SK-N-MC (cell line): ENCODE data around the gene DNLZ.

Experiments
- DNase-seq: peaks from one replicate; pipeline ENCODE4 v3.0.0-alpha.2; 2011; ENCODE audit warnings: low read depth, low spot score
- H3K27ac ChIP-seq: fragments of 200-600 bp; sonication (generic); 2 replicates; pipeline ENCODE4 v1.5.1; 2016; ENCODE audit warnings: mixed run types
- H3K36me3 ChIP-seq: fragments of 200-600 bp; sonication (generic); 2 replicates; pipeline ENCODE4 v1.6.1; 2017; ENCODE audit warnings: antibody characterized with exemption, low read length, mixed read lengths; ENCODE audit not compliant: insufficient read depth
- H3K4me3 ChIP-seq: fragments of 200-600 bp; sonication (generic); 2 replicates; pipeline ENCODE4 v1.5.1; 2016
- H3K9ac ChIP-seq: fragments of 200-600 bp; sonication (generic); 2 replicates; pipeline ENCODE4 v1.8.0; 2017; ENCODE audit warnings: mixed run types, mixed read lengths; ENCODE audit not compliant: insufficient read length
- H3K9me3 ChIP-seq: fragments of 200-600 bp; sonication (generic); 2 replicates; pipeline ENCODE4 v1.6.1; 2017; ENCODE audit warnings: low read depth, mild to moderate bottlenecking, antibody characterized with exemption, low read length, moderate library complexity, mixed read lengths
- EZH2 ChIP-seq: fragments of 200-600 bp; sonication (generic); IDR thresholded peaks from one replicate; pipeline ENCODE4 v1.6.1; 2017; ENCODE audit warnings: antibody characterized with exemption
- FOXP2 ChIP-seq: optimal IDR thresholded peaks from 2 replicates; pipeline ENCODE3; 2011; ENCODE audit warnings: mild to moderate bottlenecking, moderate library complexity; ENCODE audit not compliant: insufficient read depth; ENCODE audit errors: extremely low read length, control extremely low read depth
- POLR2AphosphoS5 ChIP-seq: IDR thresholded peaks from 2 replicates; pipeline ENCODE4 v1.6.1; 2012; ENCODE audit warnings: mild to moderate bottlenecking, low read depth, low read length, borderline replicate concordance

Gene DNLZ

DNA sequence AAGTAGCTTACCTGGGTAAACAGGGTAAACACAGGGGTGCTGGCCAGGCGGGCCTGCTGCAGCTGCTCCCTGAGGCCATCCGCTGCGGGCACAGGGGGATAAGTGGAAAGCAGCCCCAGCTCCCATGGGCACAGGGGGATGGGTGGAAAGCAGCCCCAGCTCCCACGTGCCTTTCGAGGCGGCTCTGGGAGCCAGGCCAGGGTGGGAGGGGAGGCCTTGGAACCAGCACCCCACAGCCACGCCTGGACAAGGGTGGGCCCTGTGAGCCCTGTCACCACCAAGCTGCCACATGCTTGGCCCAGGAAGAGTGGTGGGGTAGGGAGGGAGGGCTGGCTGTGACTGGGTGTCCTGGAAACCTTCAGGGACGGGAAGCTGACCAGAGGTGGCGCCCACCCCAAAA lies 17.8 kb upstream of the DNLZ start:
- H3K9me3 ChIP-seq, result no peaks in the 10 kb centered on the region
- TF ChIP-seq POLR2AphosphoS5, result no peak
- TF ChIP-seq EZH2, result no peak
- TF ChIP-seq FOXP2, result no peak
- H3K9ac ChIP-seq, result no peak overlapping the region
- peaks cover 27% of the 10 kb centered on the region; the same call in 1 of the 2 replicates for H3K36me3 ChIP-seq
- H3K4me3 ChIP-seq, result no peak overlapping the region
- H3K27ac ChIP-seq, result no peak overlapping the region
- no peak for DNase-seq

DNA sequence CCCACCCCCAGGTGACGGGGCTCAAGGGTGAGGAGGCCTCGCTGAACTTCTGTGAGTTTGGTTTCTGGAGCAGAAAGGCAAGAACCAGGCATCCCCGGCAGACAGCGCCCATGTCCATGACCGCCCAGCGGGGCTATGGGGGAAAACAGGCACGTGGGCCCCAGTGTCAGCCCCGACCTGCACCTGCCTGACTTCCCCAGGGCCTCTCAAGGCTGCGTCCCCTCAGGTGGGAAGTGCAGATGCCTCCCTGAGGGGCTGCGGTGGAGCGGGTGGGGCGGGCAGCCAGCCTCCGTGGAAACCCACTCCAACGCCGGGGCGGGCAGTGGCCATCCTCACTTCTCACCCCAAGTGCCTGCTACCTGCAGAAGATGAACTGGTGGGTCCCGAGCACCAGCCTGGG lies 16.8 kb upstream of the DNLZ start:
- H3K9ac ChIP-seq, result no peak overlapping the region
- no peak overlapping the region for H3K4me3 ChIP-seq
- no peak for TF ChIP-seq FOXP2
- TF ChIP-seq POLR2AphosphoS5, result no peak
- TF ChIP-seq EZH2, result no peak
- H3K9me3 ChIP-seq, result no peaks in the 10 kb centered on the region
- H3K36me3 ChIP-seq, result peaks cover 22% of the 10 kb centered on the region; the same call in 1 of the 2 replicates
- no peak overlapping the region for H3K27ac ChIP-seq
- DNase-seq, result no peak

DNA sequence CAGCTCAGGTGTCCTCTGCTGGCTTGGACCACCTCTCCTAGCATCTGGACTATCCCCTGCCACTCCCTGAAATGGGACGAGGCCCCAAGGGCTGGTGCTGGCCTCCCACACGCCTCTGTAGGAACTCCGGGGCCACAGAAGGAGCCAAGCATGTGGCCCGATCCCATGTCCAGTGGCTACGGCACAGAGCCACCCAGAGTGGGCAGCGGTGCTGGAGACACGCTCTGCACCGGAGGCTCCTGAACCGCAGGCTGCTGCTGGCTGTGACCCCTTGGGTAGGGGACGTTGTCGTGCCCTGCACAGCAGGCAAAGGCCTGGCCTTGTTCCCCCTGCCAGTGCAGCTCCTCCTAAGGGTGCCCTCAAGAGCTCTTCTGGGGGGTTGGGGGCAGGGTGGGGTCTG lies 16.3 kb upstream of the DNLZ start:
- TF ChIP-seq POLR2AphosphoS5 (no peak), EZH2 (no peak), FOXP2 (no peak)
- Histone ChIP-seq H3K9ac (no peak overlapping the region), H3K27ac (no peak overlapping the region), H3K9me3 (no peaks in the 10 kb centered on the region), H3K4me3 (no peak overlapping the region), H3K36me3 (peaks cover 18% of the 10 kb centered on the region; the same call in 1 of the 2 replicates)
- no peak for DNase-seq

DNA sequence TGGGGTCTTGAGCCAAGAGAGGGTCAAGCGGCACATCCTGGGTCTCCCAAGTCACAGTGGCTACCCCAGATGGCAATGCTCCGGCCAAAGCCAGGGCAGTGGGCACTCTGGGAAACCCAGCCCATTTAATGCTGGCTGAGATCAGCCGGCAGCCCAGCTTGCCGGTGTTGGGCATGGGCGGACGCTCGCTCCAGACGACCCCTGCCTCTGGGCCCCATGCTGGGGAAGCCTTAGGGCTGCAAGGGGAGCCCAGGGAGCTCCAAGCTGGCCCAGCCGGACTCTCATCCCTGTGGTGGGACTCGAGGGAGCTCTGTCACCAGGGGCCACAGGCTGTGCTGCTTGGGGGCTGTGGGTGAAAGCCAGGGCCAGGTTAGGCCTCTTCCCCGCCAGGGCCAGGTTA lies 15.9 kb upstream of the DNLZ start:
- H3K9me3 ChIP-seq, result no peaks in the 10 kb centered on the region
- DNase-seq, result no peak
- H3K4me3 ChIP-seq, result no peak overlapping the region
- H3K9ac ChIP-seq, result no peak overlapping the region
- no peak for TF ChIP-seq EZH2
- no peak for TF ChIP-seq POLR2AphosphoS5
- TF ChIP-seq FOXP2, result no peak
- peaks cover 15% of the 10 kb centered on the region; the same call in 1 of the 2 replicates for H3K36me3 ChIP-seq
- no peak overlapping the region for H3K27ac ChIP-seq

DNA sequence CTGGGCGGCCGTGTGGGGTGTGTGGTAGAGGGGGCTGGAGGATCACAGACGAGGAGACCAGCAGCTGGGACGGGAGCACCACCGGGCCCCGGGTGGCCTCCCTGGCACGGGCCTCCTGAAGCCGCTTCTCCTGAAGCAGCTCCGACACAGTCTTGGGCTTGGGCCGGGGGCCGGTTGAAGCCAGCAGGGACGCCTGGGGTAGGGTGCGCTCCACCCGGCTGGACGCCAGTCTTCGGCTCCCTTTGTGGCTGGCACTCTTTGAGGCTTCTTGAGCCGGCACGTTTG lies 15.4 kb upstream of the DNLZ start:
- no peak for DNase-seq
- Histone ChIP-seq H3K36me3 (peaks cover 11% of the 10 kb centered on the region; the same call in 1 of the 2 replicates), H3K9me3 (no peaks in the 10 kb centered on the region), H3K4me3 (no peak overlapping the region), H3K27ac (no peak overlapping the region), H3K9ac (no peak overlapping the region)
- TF ChIP-seq FOXP2 (no peak), EZH2 (no peak), POLR2AphosphoS5 (no peak)

DNA sequence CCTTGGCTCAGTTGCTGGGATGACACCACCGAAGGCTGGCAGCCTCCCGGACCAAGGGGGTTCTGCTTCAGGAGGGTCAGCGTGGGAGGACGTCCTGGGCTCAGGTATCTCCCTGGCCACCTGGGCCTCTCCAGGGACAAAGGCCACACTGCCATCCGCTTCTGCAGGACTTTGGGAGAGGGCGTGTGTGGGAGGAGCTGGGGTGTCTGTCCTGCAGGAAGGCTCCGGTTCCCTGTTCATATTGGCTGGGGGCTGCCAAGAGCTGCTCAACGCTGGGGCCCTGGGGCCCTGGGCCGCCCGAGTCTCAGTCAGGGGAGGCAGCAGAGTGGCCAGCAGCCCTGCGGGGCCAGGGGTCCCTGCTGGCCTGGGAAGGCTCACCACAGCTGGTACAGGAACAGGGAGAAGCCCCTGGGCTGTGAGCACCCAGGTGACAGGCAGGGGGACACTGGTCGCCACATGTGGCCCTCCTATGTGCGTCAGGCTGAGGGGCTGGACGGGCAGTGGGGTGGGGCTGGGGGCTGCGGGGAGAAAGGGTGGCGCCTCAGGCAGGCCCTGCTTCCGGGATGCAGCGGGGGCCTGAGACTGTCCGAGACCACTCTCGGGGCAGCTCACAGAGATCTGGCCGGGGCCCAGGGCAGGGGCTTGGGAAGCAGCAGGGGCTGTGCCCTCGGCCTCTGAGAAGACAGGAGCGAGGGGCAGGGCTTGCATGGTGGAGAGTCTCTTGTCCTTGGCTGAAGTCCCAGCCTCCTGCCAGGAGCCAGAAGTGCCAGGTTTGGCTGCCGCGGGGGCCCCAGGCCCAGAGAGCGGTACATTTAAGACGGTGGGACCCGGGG lies 14.8 kb upstream of the DNLZ start:
- peaks cover 8% of the 10 kb centered on the region; the same call in 1 of the 2 replicates for H3K36me3 ChIP-seq
- no peak overlapping the region for H3K27ac ChIP-seq
- TF ChIP-seq EZH2 (no peak), POLR2AphosphoS5 (no peak), FOXP2 (no peak)

DNA sequence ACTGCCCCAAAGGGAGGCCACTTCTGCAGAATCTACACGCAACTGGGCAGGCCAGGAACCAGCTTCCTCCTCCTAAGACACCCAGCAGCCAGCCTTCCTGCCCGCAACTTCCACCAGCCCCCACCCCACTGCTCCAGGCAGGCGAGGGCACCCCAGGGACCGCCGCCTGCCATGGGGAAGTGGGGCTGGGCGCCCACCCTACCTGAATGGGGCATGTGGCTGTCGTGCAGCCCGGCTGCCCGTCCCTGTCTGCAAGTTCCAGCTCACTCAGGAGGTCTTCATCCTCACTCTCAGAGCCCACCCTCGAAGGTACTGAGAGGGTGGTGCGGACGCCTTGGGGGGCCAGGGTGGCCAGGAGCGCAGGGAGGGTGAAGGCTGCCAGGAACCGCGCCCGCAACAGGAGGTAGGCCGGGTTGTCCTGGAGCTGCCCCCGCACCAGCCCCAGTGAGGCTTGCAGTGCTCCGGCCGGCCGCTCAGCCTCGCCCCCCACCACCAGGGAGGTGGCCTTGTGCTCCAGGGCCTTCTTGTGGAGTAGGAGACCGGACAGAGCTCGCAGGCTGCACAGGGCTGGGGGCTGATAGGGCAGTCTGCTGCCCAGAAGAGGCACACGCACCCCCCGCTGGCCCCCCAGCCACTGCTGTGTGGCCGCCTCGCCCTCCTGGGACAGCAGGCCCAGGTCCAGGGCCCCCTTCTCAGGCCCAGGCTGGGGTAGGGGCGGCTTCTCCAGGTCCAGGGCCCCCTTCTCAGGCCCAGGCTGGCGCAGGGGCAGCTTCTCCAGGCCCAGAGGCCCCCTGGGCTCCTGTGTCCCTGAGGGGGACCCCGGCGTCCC lies 14.0 kb upstream of the DNLZ start:
- no peak overlapping the region for H3K9ac ChIP-seq
- H3K4me3 ChIP-seq, result no peak overlapping the region
- no peaks in the 10 kb centered on the region for H3K9me3 ChIP-seq
- H3K27ac ChIP-seq, result no peak overlapping the region
- DNase-seq, result no peak
- no peak for TF ChIP-seq POLR2AphosphoS5
- no peak for TF ChIP-seq FOXP2
- no peak for TF ChIP-seq EZH2
- H3K36me3 ChIP-seq, result peaks cover 5% of the 10 kb centered on the region; the same call in 1 of the 2 replicates

More for the DNA sequence above, 14.8 kb upstream of the DNLZ start:
- no peak overlapping the region for H3K4me3 ChIP-seq
- DNase-seq, result no peak
- no peaks in the 10 kb centered on the region for H3K9me3 ChIP-seq
- no peak overlapping the region for H3K9ac ChIP-seq

DNA sequence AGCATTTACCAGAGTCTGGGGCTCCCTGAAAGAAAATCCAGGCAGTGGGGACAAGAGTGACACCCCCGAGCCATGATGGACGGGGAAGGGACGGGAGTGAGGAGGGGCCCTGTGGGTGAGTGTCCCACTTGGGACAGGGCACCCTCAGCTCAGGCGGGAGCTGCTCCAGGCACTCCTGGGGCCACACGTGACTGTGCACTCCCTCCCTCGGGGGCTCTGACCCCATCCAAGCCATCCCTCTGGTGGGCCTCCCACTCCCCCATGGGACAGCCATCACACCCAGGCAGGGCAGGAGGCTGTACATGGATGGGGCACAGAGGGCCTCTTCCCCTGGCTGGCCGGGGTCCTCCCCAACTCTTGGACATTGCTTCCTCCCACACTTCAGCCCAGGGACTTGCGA lies 12.9 kb upstream of the DNLZ start:
- Histone ChIP-seq H3K36me3 (peaks cover 5% of the 10 kb centered on the region; the same call in 1 of the 2 replicates), H3K9me3 (no peaks in the 10 kb centered on the region), H3K4me3 (no peak overlapping the region), H3K27ac (no peak overlapping the region), H3K9ac (no peak overlapping the region)
- DNase-seq, result no peak
- TF ChIP-seq FOXP2 (no peak), EZH2 (no peak), POLR2AphosphoS5 (no peak)
